Keratinocyte (primary cell): Measurements from ENCODE around the gene B3GAT3. TPM values are rescaled to one million over a fixed set of nuclear protein-coding genes. Genes with fewer than 3 reads are reported as not detected.
A peak's percentile ranks its signal among the peaks of the same experiment; 100 is the strongest.

Experiments used
- DNase-seq: peaks from one replicate; pipeline ENCODE4 v3.0.0-alpha.2; 2011; ENCODE audit warnings: low read depth, missing footprints, low spot score
- FAIRE-seq: peaks from 2 replicates; lab custom pipeline; 2011; peaks lifted over from hg19 to GRCh38; lab: Jason Lieb, UNC
- H2AFZ ChIP-seq: 2 replicates; pipeline ENCODE4 v1.6.0; 2012; ENCODE audit warnings: low read length, control low read depth, inconsistent platforms; ENCODE audit not compliant: control insufficient read depth
- H3K27ac ChIP-seq: 2 replicates; pipeline ENCODE4 v1.5.1; 2011; ENCODE audit warnings: low read length; ENCODE audit not compliant: control insufficient read depth, insufficient read depth
- H3K27me3 ChIP-seq: 3 replicates; pipeline ENCODE4 v1.6.0; 2011; ENCODE audit warnings: low read length; ENCODE audit not compliant: control insufficient read depth, insufficient read depth; ENCODE audit errors: extremely low read depth
- H3K36me3 ChIP-seq, 2 experiments: 2 replicates in 1 of 2; 3 replicates in 1 of 2; pipeline ENCODE4 v1.5.1; 2011; ENCODE audit warnings: low read length in 2 of 2, mild to moderate bottlenecking in 1 of 2; ENCODE audit not compliant: control insufficient read depth in 2 of 2, insufficient read depth in 2 of 2; ENCODE audit errors: extremely low read depth in 1 of 2
- H3K4me1 ChIP-seq: 3 replicates; pipeline ENCODE4 v1.5.1; 2011; ENCODE audit warnings: low read length; ENCODE audit not compliant: control insufficient read depth, insufficient read depth; ENCODE audit errors: extremely low read depth
- H3K4me2 ChIP-seq: 3 replicates; pipeline ENCODE4 v1.6.0; 2011; ENCODE audit warnings: low read depth, low read length; ENCODE audit not compliant: control insufficient read depth, insufficient read depth; ENCODE audit errors: extremely low read depth
- H3K4me3 ChIP-seq, 3 experiments: fragments of 200-600 bp in 1 of 3; sonication (generic) in 1 of 3; 2 replicates in 2 of 3; 3 replicates in 1 of 3; pipeline ENCODE4 v1.5.1; 2011 to 2016; ENCODE audit warnings: low read length in 3 of 3, mild to moderate bottlenecking in 3 of 3, control low read depth in 2 of 3, inconsistent platforms in 1 of 3, low read depth in 1 of 3, mixed read lengths in 1 of 3, mixed run types in 1 of 3, moderate library complexity in 1 of 3; ENCODE audit not compliant: control insufficient read depth in 2 of 3, insufficient read depth in 2 of 3; ENCODE audit errors: extremely low read depth in 1 of 3
- H3K79me2 ChIP-seq: 2 replicates; pipeline ENCODE4 v1.6.0; 2012; ENCODE audit warnings: low read length; ENCODE audit not compliant: control insufficient read depth, insufficient read depth
- H3K9ac ChIP-seq: 3 replicates; pipeline ENCODE4 v1.6.0; 2011; ENCODE audit warnings: low read length; ENCODE audit not compliant: control insufficient read depth, insufficient read depth; ENCODE audit errors: extremely low read depth
- H3K9me1 ChIP-seq: 3 replicates; pipeline ENCODE4 v1.6.0; 2011; ENCODE audit warnings: low read length; ENCODE audit not compliant: control insufficient read depth, insufficient read depth; ENCODE audit errors: extremely low read depth
- H3K9me3 ChIP-seq: 2 replicates; pipeline ENCODE4 v1.5.1; 2012; ENCODE audit warnings: low read depth, low read length; ENCODE audit not compliant: control insufficient read depth
- H4K20me1 ChIP-seq: 3 replicates; pipeline ENCODE4 v1.6.0; 2011; ENCODE audit warnings: low read length; ENCODE audit not compliant: control insufficient read depth, insufficient read depth; ENCODE audit errors: extremely low read depth
- CTCF ChIP-seq, 3 experiments: IDR thresholded peaks in 1 of 3; conservative IDR thresholded peaks in 1 of 3; optimal IDR thresholded peaks in 1 of 3; 2 replicates in 2 of 3; 3 replicates in 1 of 3; pipeline versions ENCODE3 to v1.5.1; 2011; ENCODE audit warnings: low read length in 3 of 3, mild to moderate bottlenecking in 3 of 3, moderate library complexity in 2 of 3, control low read depth in 1 of 3, inconsistent platforms in 1 of 3; ENCODE audit not compliant: insufficient read depth in 2 of 3; ENCODE audit errors: extremely low read depth in 1 of 3
- EZH2 ChIP-seq: IDR thresholded peaks from one replicate; pipeline ENCODE4 v1.6.1; 2012; ENCODE audit warnings: inconsistent platforms, mild to moderate bottlenecking, low read length, moderate library complexity
- dilution Hi-C: fragments of 300-500 bp; cut with MboI; formaldehyde crosslinking; loops from one replicate; pipeline ENCODE4 v1.7.0; 2020; ENCODE audit warnings: low sequenced_read_pairs; ENCODE audit not compliant: extremely low pct_ligation_motif_present
- polyA plus RNA-seq, 5 experiments: library from polyadenylated mRNA; depleted of rRNA in 3 of 5; stranded (reverse) in 3 of 5; stranded (forward) in 1 of 5; unstranded in 1 of 5; fragments of >200 nt; gene quantifications; 1 replicate in 1 of 5; 2 replicates in 3 of 5; 3 replicates in 1 of 5; pipeline versions ENCODE4 v1.2.1 to v1.2.3, GENCODE V29; 2011 to 2012; ENCODE audit warnings: missing spikeins in 2 of 5, low read depth in 1 of 5, low replicate concordance in 1 of 5

Gene B3GAT3
- polyA plus RNA-seq, 1 donor (not counting 4 experiments of a cell fraction or from before 2014, with no cell fraction given), result 15.1 TPM

GRCh38 chr11:62574363-62575071 is 47.3 kb downstream of the B3GAT3 start:
- dilution Hi-C loops, result no loop called here
- peaks cover 25% of the 10 kb centered on the region for H3K4me1 ChIP-seq
- peaks cover 41% of the 10 kb centered on the region for H3K79me2 ChIP-seq
- H3K9ac ChIP-seq, result peak overlapping the region; percentile 77
- H3K27me3 ChIP-seq, result no peaks in the 10 kb centered on the region
- FAIRE-seq (no peak), DNase-seq (no peak)
- H3K4me3 ChIP-seq, result peak overlapping the region; percentile 39 to 68 (median 63)
- H3K27ac ChIP-seq, result peak overlapping the region; percentile 65
- H2AFZ ChIP-seq, result peak overlapping the region; percentile 45
- peak overlapping the region; percentile 86 for H3K4me2 ChIP-seq
- peaks cover 10% of the 10 kb centered on the region for H4K20me1 ChIP-seq
- H3K9me3 ChIP-seq, result no peaks in the 10 kb centered on the region
- H3K9me1 ChIP-seq, result peaks cover 2% of the 10 kb centered on the region
- H3K36me3 ChIP-seq, result peaks cover 23 to 51% of the 10 kb centered on the region in 2 experiments
- no peak for TF ChIP-seq CTCF (optimal IDR thresholded peaks at IDR 0.05 in 1 of 3, IDR thresholded peaks at IDR 0.05 in 1 of 3, conservative IDR thresholded peaks at IDR 0.05 in 1 of 3; ENCODE audit: extremely low read depth in 1 of 3, insufficient read depth in 2 of 3, low read length in 3 of 3)
- no peak for TF ChIP-seq EZH2

- Histone ChIP-seq H3K27me3 (no peaks in the 10 kb centered on the region), H3K4me1 (peaks cover 25% of the 10 kb centered on the region), H3K9me1 (peaks cover 2% of the 10 kb centered on the region), H3K36me3 (peaks cover 23 to 52% of the 10 kb centered on the region in 2 experiments), H3K4me2 (peak within 1 kb of the TSS; percentile 95), H3K9me3 (no peaks in the 10 kb centered on the region), H3K4me3 (peak within 1 kb of the TSS; percentile 88 to 99 (median 96)), H3K9ac (peak within 1 kb of the TSS; percentile 98), H4K20me1 (peaks cover 12% of the 10 kb centered on the region), H3K27ac (peak within 1 kb of the TSS; percentile 87), H2AFZ (peak within 1 kb of the TSS; percentile 75), H3K79me2 (peaks cover 48% of the 10 kb centered on the region)
- dilution Hi-C loops, result no loop called here
- FAIRE-seq (peak; percentile 53), DNase-seq (peak; percentile 99)
- TF ChIP-seq EZH2, result no peak
- TF ChIP-seq CTCF (optimal IDR thresholded peaks at IDR 0.05 in 1 of 3, IDR thresholded peaks at IDR 0.05 in 1 of 3, conservative IDR thresholded peaks at IDR 0.05 in 1 of 3; ENCODE audit: extremely low read depth in 1 of 3, insufficient read depth in 2 of 3, low read length in 3 of 3), result no peak
Observed at GRCh38 chr11:62573592-62574362, 48.0 kb downstream of the B3GAT3 start, which contains the start of gene EEF1G. EEF1G (minus strand) TSS chr11:62573891; CDS start chr11:62573842, 49 bp downstream.
